ENCODE results near the gene ZNF717.
"Not testable (repeated sequence)": the region's sequence is repeated elsewhere in the genome, so short reads cannot be mapped to it uniquely, and the experiment has no call there.

Gene ZNF717

GRCh38 chr3:75785081-75785755 lies at the start of gene ZNF717:
TSS of gene ZNF717 (minus strand) at chr3:75785549. CDS start at chr3:75783362, 2,187 bp downstream.
- DNase-seq: peak; percentile 69

DNA sequence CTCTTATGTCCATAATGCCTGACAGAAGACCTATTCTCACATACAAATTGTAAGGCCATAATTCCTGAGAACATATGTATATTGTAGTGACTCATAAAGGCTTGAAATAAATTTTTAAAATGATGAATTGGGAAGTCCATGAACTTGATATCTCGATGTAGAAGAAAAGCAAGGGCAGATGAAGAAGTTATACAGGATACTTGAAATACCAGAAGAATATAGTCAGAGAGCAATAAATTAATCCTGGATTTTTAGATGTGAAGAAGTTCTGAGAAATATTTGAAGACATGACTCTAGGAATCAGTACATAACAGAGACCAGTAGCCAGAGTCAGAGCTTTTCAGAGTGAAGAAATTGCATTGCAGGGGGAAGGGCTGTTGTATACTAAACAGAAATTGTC lies 45.7 kb upstream of the ZNF717 start:
- DNase-seq: not testable (repeated sequence)

DNA sequence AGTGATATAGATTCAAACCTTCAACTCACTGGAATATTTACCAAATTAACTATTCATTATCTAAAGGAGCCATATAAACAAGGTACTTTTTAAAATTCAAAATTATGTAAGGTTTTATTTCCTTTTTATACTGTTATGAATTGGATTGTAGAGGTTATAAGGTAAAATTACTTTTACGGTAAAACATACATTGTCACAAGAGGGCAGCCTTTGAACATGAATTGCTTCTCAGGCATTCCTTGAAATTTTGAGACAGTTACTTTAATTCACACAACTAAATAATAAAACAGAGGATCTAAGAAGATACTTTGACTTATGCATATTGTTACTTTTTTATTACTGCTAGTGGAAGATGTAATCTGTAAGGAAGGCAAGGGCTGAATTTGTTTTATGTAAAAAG lies 32.7 kb upstream of the ZNF717 start:
- peak; percentile 6 for DNase-seq

GRCh38 chr3:75816287-75817180 lies 31.2 kb upstream of the ZNF717 start:
- not testable (repeated sequence) for DNase-seq

DNA sequence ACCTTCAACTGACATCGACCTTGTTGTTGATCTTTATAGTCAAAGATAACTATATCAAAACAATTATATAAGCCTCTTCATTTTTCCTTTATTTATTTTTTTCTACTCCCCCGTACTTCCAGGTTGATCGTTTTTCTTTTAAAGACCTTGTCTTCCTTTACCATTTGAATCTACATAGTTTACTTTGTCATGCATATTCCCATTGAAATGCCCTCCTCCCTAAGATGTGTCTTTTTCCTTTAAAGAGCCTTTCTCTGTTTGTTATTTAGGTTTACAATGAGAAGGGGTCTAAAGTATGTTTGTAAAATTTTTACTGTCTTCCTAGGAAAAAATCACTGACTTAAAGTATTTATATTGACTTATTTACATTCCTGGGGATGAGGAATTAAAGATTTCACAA lies 29.4 kb upstream of the ZNF717 start:
- DNase-seq: no peak

- DNase-seq: no peak
Measured at GRCh38 chr3:75782506-75782905, 2.8 kb downstream of the ZNF717 start.

DNA sequence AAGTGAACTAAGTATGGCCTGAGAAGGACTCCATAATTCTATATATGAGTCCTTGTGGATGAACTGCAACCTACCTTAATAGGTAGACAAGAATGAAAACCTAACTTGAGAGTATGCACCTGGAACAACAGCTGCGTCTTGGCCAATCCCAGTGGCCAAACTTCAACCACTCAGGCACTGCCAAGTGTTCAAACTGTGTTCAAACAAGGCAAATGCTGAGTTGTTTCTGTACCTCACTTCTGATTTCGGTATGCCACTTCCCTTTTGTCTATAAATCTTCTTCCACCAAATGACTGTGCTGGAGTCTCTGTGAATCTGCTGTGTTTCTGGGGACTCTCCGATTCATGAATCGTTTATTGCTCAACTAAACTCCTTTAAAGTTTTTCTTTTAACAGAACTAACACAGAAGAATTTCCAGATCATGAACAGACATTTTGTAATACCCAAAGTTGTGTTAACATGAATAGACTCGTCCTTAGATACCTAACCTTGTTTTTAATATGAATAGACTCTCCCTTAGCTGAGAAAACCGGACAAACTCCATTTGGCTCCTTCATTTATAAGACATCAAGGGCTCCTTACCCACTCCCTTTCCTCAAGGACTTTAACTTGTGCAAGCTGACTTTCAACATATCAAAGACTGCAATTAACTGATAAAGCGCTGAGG lies 4.1 kb downstream of the ZNF717 start:
- no peak for DNase-seq

GRCh38 chr3:75777742-75778141 lies 7.6 kb downstream of the ZNF717 start:
- not testable (repeated sequence) for DNase-seq

- not testable (repeated sequence) for DNase-seq
Measured at GRCh38 chr3:75771631-75772030, 13.7 kb downstream of the ZNF717 start.

GRCh38 chr3:75768303-75769017 lies 16.9 kb downstream of the ZNF717 start:
- no peak for DNase-seq

- DNase-seq: no peak
Measured at GRCh38 chr3:75737831-75738493, 47.4 kb downstream of the ZNF717 start.

DNA sequence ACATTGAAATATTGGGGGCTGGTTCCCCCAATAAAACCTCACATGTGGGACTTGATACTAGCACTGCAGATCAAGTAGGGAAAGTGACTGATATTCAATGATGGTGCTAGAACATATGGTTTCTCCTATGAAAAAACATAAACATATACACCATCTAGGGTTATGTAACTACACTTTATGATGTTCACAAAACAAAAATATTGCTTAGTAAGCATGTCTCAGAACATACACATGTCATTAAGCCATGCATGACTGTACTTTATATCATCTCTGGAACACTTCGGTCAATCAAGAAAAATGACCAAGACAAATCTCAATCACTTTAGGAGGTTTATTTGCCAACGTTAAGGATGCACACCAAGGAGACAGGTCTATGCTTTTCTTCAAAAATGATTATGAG lies 57.4 kb downstream of the ZNF717 start:
- DNase-seq: no peak

- DNase-seq: no peak
Measured at GRCh38 chr3:75692061-75692460, 93.3 kb downstream of the ZNF717 start.

DNA sequence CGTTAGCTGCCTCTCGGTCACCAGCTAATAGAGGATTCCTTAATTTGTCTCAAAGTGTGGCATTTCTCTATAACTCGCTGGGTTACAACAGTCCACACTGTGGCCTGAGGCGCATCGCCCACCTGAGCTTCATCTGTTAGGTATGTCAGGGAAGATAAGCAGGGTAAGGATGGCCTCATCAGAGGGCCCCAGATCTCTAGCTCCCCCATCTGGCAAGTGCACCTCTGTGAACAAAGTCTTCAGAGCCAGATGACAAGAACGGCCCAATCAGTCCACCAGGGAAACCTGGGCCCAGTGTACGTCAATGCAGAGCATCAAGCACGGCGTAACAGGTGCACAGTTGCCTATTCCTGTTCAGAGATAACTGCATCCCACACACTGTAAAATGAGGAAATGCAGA lies 98.0 kb downstream of the ZNF717 start:
- DNase-seq: no peak

Data from kidney glomerular epithelial cell (primary cell).